HCT116 (cell line): ENCODE measurements around the gene EGFR. TPM values are rescaled to one million over a fixed set of nuclear protein-coding genes. Genes with fewer than 3 reads are reported as not detected.

Source experiments
- ATAC-seq: fragments of 200-7000 bp; cut with Tn5 transposase; 2 replicates; pipeline ENCODE4 v1.9.1; 2020; ENCODE audit warnings: mild to moderate bottlenecking, moderate library complexity
- BruUV-seq: library from RNA; stranded (reverse); fragments of 400-500 nt; replicated peaks from 2 replicates; lab custom pipeline; 2021; lab: Mats Ljungman, UMichigan
- CTCF ChIA-PET: fragments of 300-600 bp; sonication (Branson Sonifier 250); formaldehyde crosslinking; loops from one replicate; lab custom pipeline; 2021; ENCODE audit warnings: antibody characterized with exemption; lab: Charles Lee
- POLR2A ChIA-PET: fragments of 300-600, 350-600 bp; sonication (Branson Sonifier 250); formaldehyde crosslinking; loops from one replicate; lab custom pipeline; 2021; ENCODE audit warnings: antibody characterized with exemption; lab: Charles Lee
- RAD21 ChIA-PET, 2 experiments: fragments of 300-600 bp; sonication (Branson Sonifier 250); formaldehyde crosslinking; loops; one replicate each; lab custom pipeline; 2023; ENCODE audit warnings: low total read pairs in 2 of 2; ENCODE audit not compliant: uncharacterized antibody in 2 of 2, unreplicated experiment in 2 of 2, low non-redundant PET in 1 of 2; lab: Charles Lee
- DNase-seq: peaks from one replicate; pipeline ENCODE4 v3.0.0-alpha.2; 2010; ENCODE audit warnings: low read depth, low spot score
- H2AFZ ChIP-seq: fragments of 200-600 bp; shearing (Covaris generic), sonication (generic); 2 replicates; pipeline ENCODE4 v1.6.1; 2017; ENCODE audit warnings: low read depth, mixed run types, mixed read lengths, antibody characterized with exemption, low read length; ENCODE audit not compliant: poor library complexity, severe bottlenecking
- H3K27ac ChIP-seq: 2 replicates; pipeline ENCODE4 v1.5.1; 2012; ENCODE audit warnings: low read depth, low read length
- H3K27me3 ChIP-seq: fragments of 200-600 bp; sonication (generic); 2 replicates; pipeline ENCODE4 v1.6.1; 2016; ENCODE audit warnings: mixed run types, low read length, mixed read lengths; ENCODE audit not compliant: insufficient read depth
- H3K36me3 ChIP-seq, 2 experiments: fragments of 200-500 bp in 1 of 2; fragments of 200-600 bp in 1 of 2; sonication (Bioruptor generic) in 1 of 2; sonication (generic) in 1 of 2; 2 replicates each; pipeline versions ENCODE4 v1.5.1 to v1.6.1; 2014 to 2016; ENCODE audit warnings: low read length in 2 of 2, inconsistent platforms in 1 of 2, mixed read lengths in 1 of 2, mixed run types in 1 of 2; ENCODE audit not compliant: insufficient read depth in 2 of 2, control insufficient read depth in 1 of 2
- H3K4me1 ChIP-seq, 2 experiments: fragments of 200-600 bp in 1 of 2; sonication (generic) in 1 of 2; 2 replicates each; pipeline versions ENCODE4 v1.5.1 to v1.6.1; 2012 to 2017; ENCODE audit warnings: low read length in 2 of 2, inconsistent platforms in 1 of 2, mild to moderate bottlenecking in 1 of 2, mixed read lengths in 1 of 2, mixed run types in 1 of 2, moderate library complexity in 1 of 2; ENCODE audit not compliant: insufficient read depth in 2 of 2, control insufficient read depth in 1 of 2
- H3K4me2 ChIP-seq: fragments of 200-600 bp; sonication (generic); 2 replicates; pipeline ENCODE4 v1.6.1; 2017; ENCODE audit warnings: mixed run types, low read length, mixed read lengths
- H3K4me3 ChIP-seq, 2 experiments: fragments of 200-600 bp in 1 of 2; sonication (generic) in 1 of 2; replicated peaks in 1 of 2; 2 replicates each; pipeline ENCODE4 v1.5.1; 2011 to 2016; ENCODE audit warnings: low read length in 2 of 2, control low read depth in 1 of 2, low read depth in 1 of 2, mild to moderate bottlenecking in 1 of 2, mixed read lengths in 1 of 2, mixed run types in 1 of 2
- H3K79me2 ChIP-seq: fragments of 200-600 bp; sonication (generic); 2 replicates; pipeline ENCODE4 v1.6.1; 2017; ENCODE audit warnings: mild to moderate bottlenecking, mixed run types, low read length, moderate library complexity, mixed read lengths; ENCODE audit not compliant: insufficient read depth
- H3K9ac ChIP-seq: fragments of 200-600 bp; sonication (generic); 2 replicates; pipeline ENCODE4 v1.6.1; 2016; ENCODE audit warnings: low read length, mixed read lengths
- H3K9me2 ChIP-seq: fragments of 200-600 bp; sonication (generic), shearing (Covaris generic); 2 replicates; pipeline ENCODE4 v1.6.1; 2017; ENCODE audit warnings: mixed run types, mild to moderate bottlenecking, moderate library complexity; ENCODE audit not compliant: insufficient read depth
- H3K9me3 ChIP-seq, 2 experiments: fragments of 200-500 bp in 1 of 2; fragments of 200-600 bp in 1 of 2; sonication (Bioruptor generic) in 1 of 2; sonication (generic) in 1 of 2; 2 replicates each; pipeline ENCODE4 v1.6.1; 2014 to 2017; ENCODE audit warnings: low read length in 2 of 2, mixed read lengths in 2 of 2, inconsistent platforms in 1 of 2, low read depth in 1 of 2, mild to moderate bottlenecking in 1 of 2, mixed run types in 1 of 2, moderate library complexity in 1 of 2; ENCODE audit not compliant: control insufficient read depth in 1 of 2, insufficient read depth in 1 of 2
- H4K20me1 ChIP-seq: fragments of 200-600 bp; sonication (generic), shearing (Covaris generic); 2 replicates; pipeline ENCODE4 v1.6.1; 2017; ENCODE audit warnings: mixed run types, mild to moderate bottlenecking, moderate library complexity; ENCODE audit not compliant: insufficient read depth
- CBX3 ChIP-seq: IDR thresholded peaks from 2 replicates; pipeline ENCODE4 v1.6.1; 2012; ENCODE audit warnings: low read depth
- CEBPB ChIP-seq: IDR thresholded peaks from 2 replicates; pipeline ENCODE4 v1.6.1; 2012; ENCODE audit warnings: low read depth
- EGR1 ChIP-seq: IDR thresholded peaks from 2 replicates; pipeline ENCODE4 v1.6.1; 2012; ENCODE audit warnings: low read depth
- ELF1 ChIP-seq: IDR thresholded peaks from 2 replicates; pipeline ENCODE4 v1.6.1; 2012; ENCODE audit warnings: low read depth, borderline replicate concordance
- EZH2phosphoT487 ChIP-seq: fragments of 200-600 bp; IDR thresholded peaks from 2 replicates; pipeline ENCODE4 v1.6.1; 2018; ENCODE audit warnings: antibody characterized with exemption, borderline replicate concordance
- FOSL1 ChIP-seq: IDR thresholded peaks from 2 replicates; pipeline ENCODE4 v1.6.1; 2012; ENCODE audit warnings: low read depth
- JUND ChIP-seq: IDR thresholded peaks from 2 replicates; pipeline ENCODE4 v1.6.1; 2012
- MAX ChIP-seq: IDR thresholded peaks from 2 replicates; pipeline ENCODE4 v1.6.1; 2012
- POLR2A ChIP-seq: IDR thresholded peaks from 2 replicates; pipeline ENCODE4 v1.7.0; 2011; ENCODE audit warnings: borderline replicate concordance; ENCODE audit not compliant: insufficient read depth, insufficient read length; ENCODE audit errors: extremely low read depth
- POLR2AphosphoS5 ChIP-seq: IDR thresholded peaks from 2 replicates; pipeline ENCODE4 v1.6.1; 2011; ENCODE audit warnings: mild to moderate bottlenecking, low read depth, low read length, moderate library complexity
- REST ChIP-seq: IDR thresholded peaks from 2 replicates; pipeline ENCODE4 v1.6.1; 2012; ENCODE audit warnings: low read depth
- SIN3A ChIP-seq: IDR thresholded peaks from 2 replicates; pipeline ENCODE4 v1.6.1; 2012; ENCODE audit warnings: low read depth
- SP1 ChIP-seq: IDR thresholded peaks from 2 replicates; pipeline ENCODE4 v1.6.1; 2012; ENCODE audit warnings: low read depth
- SRF ChIP-seq: IDR thresholded peaks from 2 replicates; pipeline ENCODE4 v1.6.1; 2012; ENCODE audit warnings: low read depth
- TCF7L2 ChIP-seq: IDR thresholded peaks from 2 replicates; pipeline ENCODE4 v1.7.0; 2011; ENCODE audit warnings: borderline replicate concordance, inconsistent platforms; ENCODE audit not compliant: insufficient read depth, insufficient read length; ENCODE audit errors: extremely low read depth
- YY1 ChIP-seq: IDR thresholded peaks from 2 replicates; pipeline ENCODE4 v1.6.1; 2011; ENCODE audit warnings: low read length, low read depth, moderate library complexity, mild to moderate bottlenecking; ENCODE audit not compliant: insufficient replicate concordance; ENCODE audit errors: extremely low read depth
- ZNF274 ChIP-seq: fragments of 200-500 bp; sonication (Bioruptor generic); IDR thresholded peaks from 2 replicates; pipeline ENCODE4 v1.6.1; 2014; ENCODE audit warnings: mild to moderate bottlenecking, low read depth, low read length, inconsistent platforms
- intact Hi-C: fragments of 100-400 bp; cut with micrococcal nuclease; formaldehyde crosslinking; loops from 2 replicates; pipeline ENCODE4 v1.10.0; 2022
- total RNA-seq: library from RNA; stranded (reverse); gene quantifications from one replicate; pipeline ENCODE4 v1.2.1, GENCODE V29; 2021; ENCODE audit not compliant: unreplicated experiment

EGFR gene
- total RNA-seq, 1 experiment from 2014 or later = 71.5 TPM

GRCh38 chr7:55206235-55207029, 187.6 kb downstream of the EGFR start:
- no peak for ATAC-seq

GRCh38 chr7:55207436-55208125, 188.8 kb downstream of the EGFR start:
- Histone ChIP-seq H2AFZ (no peak overlapping the region), H3K79me2 (no peaks in the 10 kb centered on the region), H3K9ac (no peak overlapping the region), H3K4me2 (no peak overlapping the region), H4K20me1 (no peaks in the 10 kb centered on the region), H3K27me3 (no peaks in the 10 kb centered on the region), H3K4me3 (no peak overlapping the region), H3K36me3 (peaks cover 49 to 58% of the 10 kb centered on the region in 2 experiments), H3K27ac (no peak overlapping the region), H3K4me1 (no peaks in the 10 kb centered on the region), H3K9me3 (no peaks in the 10 kb centered on the region), H3K9me2 (no peaks in the 10 kb centered on the region)
- ChIA-PET CTCF (interaction anchor here (1.3 kb wide), 1 partner anchor 48 kb away, joined by 4 read pairs; no protein-coding TSS in a partner anchor), RAD21 (no interaction called here), POLR2A (no interaction called here)
- DNase-seq (no peak), ATAC-seq (no peak)
- no TSS peak for BruUV-seq
- intact Hi-C loops = no loop called here
- no peak for TF ChIP-seq CEBPB
- no peak for TF ChIP-seq FOSL1
- no peak for TF ChIP-seq SIN3A
- no peak for TF ChIP-seq TCF7L2
- no peak for TF ChIP-seq MAX
- no peak for TF ChIP-seq POLR2A
- no peak for TF ChIP-seq REST
- no peak for TF ChIP-seq SP1
- TF ChIP-seq ELF1 = no peak
- no peak for TF ChIP-seq EGR1
- no peak for TF ChIP-seq POLR2AphosphoS5

More at GRCh38 chr7:55206235-55207029, 187.6 kb downstream of the EGFR start:
- ChIA-PET CTCF (no interaction called here), RAD21 (no interaction called here), POLR2A (no interaction called here)
- no peak overlapping the region for H3K4me2 ChIP-seq
- no peak overlapping the region for H3K9ac ChIP-seq
- H3K9me3 ChIP-seq = no peaks in the 10 kb centered on the region
- peaks cover 52 to 65% of the 10 kb centered on the region in 2 experiments for H3K36me3 ChIP-seq
- H3K27me3 ChIP-seq = no peaks in the 10 kb centered on the region
- no peaks in the 10 kb centered on the region for H3K79me2 ChIP-seq
- DNase-seq = no peak
- no peaks in the 10 kb centered on the region for H3K9me2 ChIP-seq
- no TSS peak for BruUV-seq
- no peak overlapping the region for H2AFZ ChIP-seq
- no peak overlapping the region for H3K27ac ChIP-seq
- H4K20me1 ChIP-seq = no peaks in the 10 kb centered on the region
- TF ChIP-seq SRF (no peak), EZH2phosphoT487 (no peak), YY1 (no peak), CEBPB (no peak), CBX3 (no peak), JUND (no peak), FOSL1 (no peak), ZNF274 (no peak)
- no peak overlapping the region for H3K4me3 ChIP-seq
- intact Hi-C loops = no loop called here
- H3K4me1 ChIP-seq = no peaks in the 10 kb centered on the region
